Ishikawa (cell line): ENCODE measurements around the gene SAFB.

Experiments used
- CEBPB ChIP-seq: IDR thresholded peaks from 2 replicates; pipeline ENCODE4 v1.6.1; 2012
- CREB1 ChIP-seq: IDR thresholded peaks from 2 replicates; pipeline ENCODE4 v1.6.1; 2012; ENCODE audit warnings: low read depth
- EGR1 ChIP-seq: IDR thresholded peaks from 2 replicates; pipeline ENCODE4 v1.6.1; 2012
- EP300 ChIP-seq: IDR thresholded peaks from 2 replicates; pipeline ENCODE4 v1.6.1; 2012; ENCODE audit warnings: borderline replicate concordance
- REST ChIP-seq: IDR thresholded peaks from 2 replicates; pipeline ENCODE4 v1.6.1; 2012; ENCODE audit warnings: low read depth, mild to moderate bottlenecking
- USF1 ChIP-seq: IDR thresholded peaks from 2 replicates; pipeline ENCODE4 v1.6.1; 2012
- YY1 ChIP-seq: IDR thresholded peaks from 2 replicates; pipeline ENCODE4 v1.6.1; 2012; ENCODE audit warnings: low read depth

GRCh38 chr19:5691822-5692722 lies 69.2 kb downstream of the SAFB start:
- TF ChIP-seq CREB1 (no peak), EP300 (no peak), CEBPB (no peak), EGR1 (no peak), REST (no peak), USF1 (no peak), YY1 (no peak)
